GM23338 (cell line): Measurements from ENCODE around the gene ZNF557. TPM values are rescaled to one million over a fixed set of nuclear protein-coding genes. Genes with fewer than 3 reads are reported as not detected.

Experiments used
- ATAC-seq: fragments of 200-7000 bp; cut with Tn5 transposase; 3 replicates; pipeline ENCODE4 v1.9.1; 2020
- DNase-seq: peaks from one replicate; pipeline ENCODE4 v3.0.0-alpha.2; 2015; ENCODE audit warnings: low spot score
- H2AFZ ChIP-seq: fragments of 200-600 bp; sonication (generic); 2 replicates; pipeline ENCODE4 v1.8.0; 2016; ENCODE audit warnings: antibody characterized with exemption, mild to moderate bottlenecking, moderate library complexity
- H3F3A ChIP-seq: fragments of 200-600 bp; sonication (generic); replicated peaks from 2 replicates; pipeline ENCODE4 v1.8.0; 2017; ENCODE audit warnings: antibody characterized with exemption, mixed run types, low read depth
- H3K27ac ChIP-seq: fragments of 200-600 bp; sonication (generic); 2 replicates; pipeline ENCODE4 v1.6.1; 2016; ENCODE audit warnings: low read depth
- H3K27me3 ChIP-seq: fragments of 200-600 bp; sonication (generic); 2 replicates; pipeline ENCODE4 v1.8.0; 2016; ENCODE audit warnings: mild to moderate bottlenecking, mixed run types, moderate library complexity; ENCODE audit not compliant: insufficient read depth
- H3K36me3 ChIP-seq: fragments of 200-600 bp; sonication (generic); 2 replicates; pipeline ENCODE4 v1.8.0; 2016; ENCODE audit warnings: mild to moderate bottlenecking; ENCODE audit not compliant: insufficient read depth
- H3K4me1 ChIP-seq: fragments of 200-600 bp; sonication (generic); 2 replicates; pipeline ENCODE4 v1.8.0; 2016; ENCODE audit warnings: mild to moderate bottlenecking, moderate library complexity; ENCODE audit not compliant: insufficient read depth
- H3K4me2 ChIP-seq: fragments of 200-600 bp; sonication (generic); 2 replicates; pipeline ENCODE4 v1.7.1; 2017; ENCODE audit warnings: mixed run types
- H3K4me3 ChIP-seq: fragments of 200-600 bp; sonication (generic); 2 replicates; pipeline ENCODE4 v1.6.1; 2016; ENCODE audit warnings: mixed run types
- H3K79me2 ChIP-seq: fragments of 200-600 bp; sonication (generic); replicated peaks from 2 replicates; pipeline ENCODE4 v1.8.0; 2017; ENCODE audit warnings: mild to moderate bottlenecking; ENCODE audit not compliant: insufficient read depth
- H3K9me2 ChIP-seq: fragments of 200-600 bp; sonication (generic); 2 replicates; pipeline ENCODE4 v1.8.0; 2017; ENCODE audit not compliant: insufficient read depth
- H4K20me1 ChIP-seq: fragments of 200-600 bp; sonication (generic); replicated peaks from 2 replicates; pipeline ENCODE4 v1.8.0; 2017; ENCODE audit warnings: mild to moderate bottlenecking; ENCODE audit not compliant: insufficient read depth
- H3K27ac Mint-ChIP-seq: 2 replicates; pipeline ENCODE4 v1.8.0; 2020; ENCODE audit warnings: inconsistent platforms, mild to moderate bottlenecking, moderate library complexity, mixed read lengths
- H3K27me3 Mint-ChIP-seq: 3 replicates; pipeline ENCODE4 v1.8.0; 2022; ENCODE audit warnings: low read depth, mild to moderate bottlenecking, moderate library complexity, mixed read lengths, inconsistent platforms; ENCODE audit not compliant: insufficient read depth, poor library complexity
- H3K36me3 Mint-ChIP-seq: 3 replicates; pipeline ENCODE4 v1.8.0; 2021; ENCODE audit warnings: low read depth, mild to moderate bottlenecking, inconsistent platforms, moderate library complexity, mixed read lengths
- H3K4me1 Mint-ChIP-seq: 3 replicates; pipeline ENCODE4 v1.8.0; 2020; ENCODE audit warnings: mild to moderate bottlenecking, inconsistent platforms, mixed read lengths
- H3K4me3 Mint-ChIP-seq: 3 replicates; pipeline ENCODE4 v1.8.0; 2021; ENCODE audit warnings: moderate library complexity, mild to moderate bottlenecking, inconsistent platforms, mixed read lengths
- H3K9me3 Mint-ChIP-seq: 3 replicates; pipeline ENCODE4 v1.8.0; 2020; ENCODE audit warnings: moderate library complexity, mild to moderate bottlenecking, inconsistent platforms, mixed read lengths
- CREB1 ChIP-seq: fragments of 250-450 bp; sonication (Bioruptor Pico); IDR thresholded peaks from 2 replicates; pipeline ENCODE4 v1.5.0; 2020; ENCODE audit warnings: low read depth, mild to moderate bottlenecking, moderate library complexity
- CTCF ChIP-seq, 2 experiments: fragments of 200-600 bp in 1 of 2; sonication (generic) in 1 of 2; conservative IDR thresholded peaks; 2 replicates each; pipeline versions ENCODE4 v1.5.1 to v1.6.1; 2016 to 2017; ENCODE audit warnings: antibody characterized with exemption in 2 of 2, low read depth in 2 of 2, mild to moderate bottlenecking in 2 of 2, moderate library complexity in 1 of 2
- EZH2 ChIP-seq: fragments of 200-600 bp; sonication (generic); IDR thresholded peaks from one replicate; pipeline ENCODE4 v1.8.0; 2017; ENCODE audit warnings: antibody characterized with exemption, mild to moderate bottlenecking, low read depth; ENCODE audit not compliant: unreplicated experiment
- EZH2phosphoT487 ChIP-seq: fragments of 200-600 bp; sonication (generic); IDR thresholded peaks from one replicate; pipeline ENCODE4 v1.8.1; 2018; ENCODE audit warnings: antibody characterized with exemption; ENCODE audit not compliant: unreplicated experiment
- JUNB ChIP-seq: IDR thresholded peaks from one replicate; pipeline ENCODE4 v1.6.1; 2016; ENCODE audit warnings: antibody characterized with exemption; ENCODE audit not compliant: unreplicated experiment
- NANOG ChIP-seq: IDR thresholded peaks from 2 replicates; pipeline ENCODE4 v1.6.1; 2016; ENCODE audit warnings: antibody characterized with exemption, borderline replicate concordance
- POLR2AphosphoS5 ChIP-seq: IDR thresholded peaks from 2 replicates; pipeline ENCODE4 v1.6.1; 2016; ENCODE audit warnings: antibody characterized with exemption, low read depth
- REST ChIP-seq: IDR thresholded peaks from one replicate; pipeline ENCODE4 v1.6.1; 2018; ENCODE audit warnings: antibody characterized with exemption; ENCODE audit not compliant: unreplicated experiment
- STAT1 ChIP-seq: IDR thresholded peaks from one replicate; pipeline ENCODE4 v1.6.1; 2016; ENCODE audit warnings: antibody characterized with exemption; ENCODE audit not compliant: unreplicated experiment
- ZNF114 ChIP-seq: fragments of 250-450 bp; sonication (Bioruptor Pico); IDR thresholded peaks from 2 replicates; pipeline ENCODE4 v1.5.0; 2020; ENCODE audit warnings: mild to moderate bottlenecking, moderate library complexity
- ZNF331 ChIP-seq: fragments of 250-450 bp; sonication (Bioruptor Pico); IDR thresholded peaks from 2 replicates; pipeline ENCODE4 v1.5.0; 2020; ENCODE audit warnings: low read depth, mild to moderate bottlenecking, moderate library complexity
- ZNF462 ChIP-seq: fragments of 250-450 bp; sonication (Bioruptor Pico); IDR thresholded peaks from 2 replicates; pipeline ENCODE4 v1.5.0; 2020; ENCODE audit warnings: mild to moderate bottlenecking, moderate library complexity
- polyA plus RNA-seq: library from polyadenylated mRNA; unstranded; fragments of >200 nt; fragmentation: Nextera tagmentation; extraction: Ambion mirVana; gene quantifications from 2 replicates; pipeline ENCODE4 v1.2.1, GENCODE V29; 2016
- total RNA-seq: library from RNA; depleted of rRNA; stranded (reverse); fragments of >200 nt; shearing (Covaris generic); gene quantifications from 2 replicates; pipeline ENCODE4 v1.2.3, GENCODE V29; 2014

ZNF557 gene
- total and polyA plus RNA-seq, 2 experiments from 2014 or later, result 3.7 to 10.3 TPM

- H3K27me3 ChIP-seq, result no peaks in the 10 kb centered on the region
- DNase-seq, result no peak
- no peaks in the 10 kb centered on the region for H3K9me2 ChIP-seq
- H3F3A ChIP-seq, result no peaks in the 10 kb centered on the region
- Mint-ChIP-seq H3K36me3 (peaks cover 91% of the 10 kb centered on the region), H3K4me3 (no peak overlapping the region), H3K27me3 (peaks cover 9% of the 10 kb centered on the region), H3K27ac (no peak overlapping the region), H3K4me1 (no peaks in the 10 kb centered on the region), H3K9me3 (peaks cover 50% of the 10 kb centered on the region)
- no peaks in the 10 kb centered on the region for H3K4me1 ChIP-seq
- H3K36me3 ChIP-seq, result peaks cover 45% of the 10 kb centered on the region
- H3K4me2 ChIP-seq, result no peak overlapping the region
- no peak for TF ChIP-seq CREB1 (CRISPR knock-in tag)
- no peak for TF ChIP-seq REST
- TF ChIP-seq ZNF331 (CRISPR knock-in tag), result no peak
- no peak for TF ChIP-seq ZNF462
- TF ChIP-seq EZH2, result no peak
- TF ChIP-seq EZH2phosphoT487, result no peak
- TF ChIP-seq STAT1, result no peak
- no peak for TF ChIP-seq NANOG
- no peak for TF ChIP-seq ZNF114 (CRISPR knock-in tag)
- TF ChIP-seq JUNB, result no peak
- no peak for TF ChIP-seq POLR2AphosphoS5
- no peak for TF ChIP-seq CTCF (conservative IDR thresholded peaks at IDR 0.05; ENCODE audit: low read depth in 2 of 2)
- H3K79me2 ChIP-seq, result peaks cover 11% of the 10 kb centered on the region; the same call in 1 of the 2 replicates
- H3K4me3 ChIP-seq, result no peak overlapping the region
- H3K27ac ChIP-seq, result no peak overlapping the region
- no peaks in the 10 kb centered on the region for H4K20me1 ChIP-seq
- no peak for ATAC-seq
- H2AFZ ChIP-seq, result no peak overlapping the region
Measured at GRCh38 chr19:7074705-7075282, 5.3 kb downstream of the ZNF557 start.
